Measurements from ENCODE around the gene KCNJ10.

KCNJ10 gene

GRCh38 chr1:160098852-160099561, 29.0 kb upstream of the KCNJ10 start:
- peak; percentile 85 for DNase-seq (ENCODE audit: low spot score)

GRCh38 chr1:160097911-160098851, 28.2 kb upstream of the KCNJ10 start, which contains the start of gene IGSF8:
Gene IGSF8 (minus strand): TSS chr1:160098619. CDS start chr1:160098472, 147 bp downstream.
- peak; percentile 76 for DNase-seq (ENCODE audit: low spot score)

DNA sequence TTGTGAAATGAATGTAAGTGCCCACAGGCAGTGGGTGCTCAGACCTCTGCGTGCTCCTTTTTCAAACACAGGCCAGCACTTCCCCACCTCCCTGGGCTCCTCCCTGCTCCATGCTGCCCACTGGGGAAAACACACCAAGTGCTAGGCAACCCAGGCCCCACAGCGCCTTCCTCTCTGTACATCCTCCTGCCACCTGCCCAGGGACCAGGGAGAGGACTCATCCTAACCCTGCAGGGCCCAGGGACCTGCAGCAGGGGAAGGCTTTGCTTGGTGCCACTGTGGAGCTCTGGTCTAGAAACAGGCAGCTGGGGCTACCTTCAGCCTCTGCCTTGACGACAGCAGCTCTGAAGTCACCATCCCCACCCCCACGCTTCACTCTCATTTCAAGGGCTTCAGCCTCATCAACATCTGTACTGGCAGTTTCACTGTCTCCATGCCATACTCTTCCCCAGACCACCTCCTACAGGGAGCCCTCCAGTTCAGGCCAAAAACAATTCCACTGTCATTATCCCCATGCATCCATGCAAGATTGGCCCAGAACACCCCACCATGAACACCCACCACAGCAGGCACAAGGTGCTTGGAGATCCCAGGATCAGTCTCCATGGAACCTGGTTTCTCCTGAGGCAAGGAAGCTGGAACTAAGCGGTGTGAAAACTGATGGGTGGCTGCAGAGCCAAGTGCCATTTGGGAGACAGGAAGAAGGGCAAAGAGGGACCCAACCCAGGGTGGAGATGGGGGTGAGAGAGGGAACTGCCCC, 27.4 kb upstream of the KCNJ10 start:
- DNase-seq (ENCODE audit: low spot score): no peak

DNA sequence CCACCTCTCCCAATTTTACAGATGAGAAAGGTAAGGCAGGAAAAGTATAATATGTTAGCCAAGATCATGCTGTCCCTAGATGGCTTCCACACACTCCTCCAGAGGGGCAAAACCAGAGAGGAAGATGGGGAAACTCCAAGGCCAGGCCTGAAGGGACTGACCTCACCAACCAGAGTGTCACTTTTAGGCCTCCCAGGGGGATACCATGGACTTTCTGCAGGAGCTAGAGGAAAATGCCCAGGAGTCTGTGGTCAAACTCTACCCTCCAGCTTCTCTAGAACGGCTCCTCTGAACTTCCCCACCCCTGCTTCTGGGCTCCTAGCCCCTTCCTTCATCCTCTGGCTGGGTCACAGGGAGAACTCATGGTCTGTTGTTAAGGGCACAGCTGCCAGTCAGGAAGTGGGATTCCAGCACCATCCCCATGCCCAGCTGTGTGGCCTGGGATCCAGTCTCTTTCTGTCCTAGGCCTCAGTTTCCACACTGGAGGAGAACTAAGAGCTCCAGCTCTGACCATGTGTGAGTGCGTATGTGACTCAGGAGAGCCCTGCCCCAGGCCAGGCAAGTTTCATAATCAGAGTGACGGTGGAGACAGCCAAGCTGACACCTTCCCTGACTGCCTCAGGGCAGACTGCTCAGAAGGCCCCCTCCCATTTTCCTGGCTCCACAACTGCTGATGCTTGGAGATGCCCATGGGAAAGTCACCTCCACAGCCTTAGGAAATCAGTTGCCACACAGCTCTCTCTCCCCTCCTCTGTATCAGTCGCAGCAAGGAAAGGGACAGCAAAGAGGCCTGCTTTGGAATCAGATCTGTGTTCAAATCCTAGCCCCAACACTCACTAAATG, 26.5 kb upstream of the KCNJ10 start:
- no peak for DNase-seq (ENCODE audit: low spot score)

DNA sequence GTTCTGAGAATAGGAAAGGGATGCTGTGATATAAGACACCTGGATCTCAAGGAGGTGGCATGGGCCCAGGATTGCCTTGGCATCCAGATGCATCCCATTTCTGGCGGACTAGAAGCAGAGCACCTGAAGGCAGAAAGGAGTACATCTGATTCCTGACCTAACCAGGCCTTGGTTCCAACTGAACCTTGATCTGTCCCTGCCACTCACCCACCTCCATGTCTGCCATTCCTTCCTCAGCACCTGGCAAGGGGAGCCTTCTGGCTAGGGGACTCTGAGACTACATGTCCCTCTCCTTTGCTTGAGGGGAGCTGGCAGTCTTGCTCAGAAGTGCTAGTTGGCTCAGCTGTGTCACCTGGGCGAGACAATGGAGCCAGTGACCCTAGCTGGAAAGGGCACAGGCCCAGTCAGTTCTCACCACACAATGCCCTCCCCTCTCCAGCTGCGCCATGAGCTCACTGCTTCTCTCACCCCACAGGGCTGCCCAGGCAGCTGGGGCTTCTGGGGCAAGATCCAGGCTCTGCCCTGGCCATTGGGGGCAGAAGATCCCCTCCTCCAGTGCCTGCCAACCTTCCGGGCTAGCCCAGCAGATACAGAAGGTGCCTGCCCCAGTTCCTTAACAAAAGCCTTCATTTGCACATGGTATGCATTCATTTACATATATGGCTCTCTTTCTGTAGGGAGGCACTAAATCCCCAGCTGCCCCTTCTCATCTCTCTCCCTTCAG, 25.6 kb upstream of the KCNJ10 start:
- DNase-seq (ENCODE audit: low spot score): no peak

DNA sequence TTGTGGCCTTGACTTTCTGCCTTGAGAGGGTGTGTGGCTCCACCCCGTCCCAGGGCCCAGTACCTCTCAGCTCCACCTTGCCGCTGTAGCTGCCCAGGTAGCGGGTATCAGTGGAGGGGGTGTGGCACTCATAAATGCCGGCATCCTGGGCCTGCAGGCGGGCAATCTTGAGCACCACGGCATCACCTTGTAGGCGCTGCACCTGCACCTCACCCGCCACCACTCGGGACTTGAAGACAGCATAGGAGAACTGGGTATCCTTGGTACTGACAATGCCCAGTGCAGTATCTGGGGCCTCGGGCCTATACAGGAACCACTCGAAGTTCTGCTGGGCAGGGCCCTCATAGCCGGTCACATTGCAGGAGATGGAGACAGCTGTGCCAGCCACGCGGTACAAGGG, 24.8 kb upstream of the KCNJ10 start:
- DNase-seq (ENCODE audit: low spot score): no peak

DNA sequence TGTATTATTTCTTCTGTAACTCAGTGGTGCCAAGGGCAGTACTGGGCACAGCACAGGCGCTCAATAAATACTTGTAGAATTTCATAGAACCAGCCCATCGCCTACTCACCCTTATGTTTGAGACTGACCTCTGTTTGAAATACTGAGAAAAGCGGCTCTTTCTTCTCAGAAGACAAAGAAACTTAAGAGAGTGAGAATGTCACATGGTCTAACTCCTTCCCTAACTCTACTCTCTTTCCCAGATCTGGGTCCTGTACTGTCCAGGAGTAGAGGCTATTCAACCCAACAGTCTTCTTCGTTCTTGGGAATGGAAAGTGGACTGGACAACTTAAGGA, 24.3 kb upstream of the KCNJ10 start:
- no peak for DNase-seq (ENCODE audit: low spot score)

- no peak for DNase-seq (ENCODE audit: low spot score)
Measured at GRCh38 chr1:160093624-160094290, 23.8 kb upstream of the KCNJ10 start.

- DNase-seq (ENCODE audit: low spot score): no peak
Measured at GRCh38 chr1:160093069-160093395, 23.1 kb upstream of the KCNJ10 start.

GRCh38 chr1:160092366-160093068, 22.6 kb upstream of the KCNJ10 start:
- DNase-seq (ENCODE audit: low spot score): no peak

GRCh38 chr1:160091666-160092223, 21.8 kb upstream of the KCNJ10 start:
- DNase-seq (ENCODE audit: low spot score): no peak

- no peak for DNase-seq (ENCODE audit: low spot score)
Measured at GRCh38 chr1:160090760-160091159, 20.8 kb upstream of the KCNJ10 start.

DNA sequence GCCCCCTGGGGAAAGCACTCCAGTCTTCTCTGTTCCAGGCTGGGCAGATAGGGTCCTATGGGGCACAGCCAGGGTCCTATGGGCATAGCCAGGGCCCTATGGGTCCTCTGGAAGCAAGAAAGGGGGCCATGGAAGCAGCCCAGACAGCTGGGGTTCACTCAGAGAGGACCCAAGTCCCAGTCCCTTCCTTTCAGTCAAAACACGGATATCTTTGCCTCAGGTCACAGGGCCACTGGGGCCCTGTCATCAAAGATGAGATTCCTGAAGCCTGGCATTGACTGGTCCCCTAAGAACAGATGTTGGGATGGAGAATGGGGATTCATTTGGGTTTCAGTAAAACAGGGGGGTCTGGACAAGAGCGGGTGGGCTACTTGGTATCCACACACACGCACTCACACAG, 19.9 kb upstream of the KCNJ10 start:
- no peak for DNase-seq (ENCODE audit: low spot score)

DNA sequence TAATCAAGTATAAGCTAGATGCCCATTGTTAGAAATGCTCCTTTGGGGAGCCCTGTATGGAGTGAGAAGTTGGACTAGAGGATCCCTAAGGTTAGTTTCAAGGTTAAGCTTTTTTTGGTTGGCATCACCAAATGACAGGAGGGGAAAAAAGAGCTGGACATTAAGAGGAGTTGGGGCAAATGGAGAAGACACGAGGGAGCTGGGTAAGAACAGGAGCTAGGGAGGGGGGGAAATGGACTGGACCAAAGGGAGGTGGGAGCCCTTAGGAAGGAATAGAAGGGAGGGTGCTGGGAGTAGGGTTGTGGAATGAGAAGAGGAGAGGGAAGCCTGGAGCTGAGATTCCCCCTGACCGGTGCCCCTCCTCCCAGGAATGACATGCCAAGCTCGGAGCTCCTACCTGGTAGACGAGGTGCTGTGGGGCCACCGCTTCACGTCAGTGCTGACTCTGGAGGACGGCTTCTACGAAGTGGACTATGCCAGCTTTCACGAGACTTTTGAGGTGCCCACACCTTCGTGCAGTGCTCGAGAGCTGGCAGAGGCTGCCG, 17.2 kb upstream of the KCNJ10 start:
- no peak for DNase-seq (ENCODE audit: low spot score)

DNA sequence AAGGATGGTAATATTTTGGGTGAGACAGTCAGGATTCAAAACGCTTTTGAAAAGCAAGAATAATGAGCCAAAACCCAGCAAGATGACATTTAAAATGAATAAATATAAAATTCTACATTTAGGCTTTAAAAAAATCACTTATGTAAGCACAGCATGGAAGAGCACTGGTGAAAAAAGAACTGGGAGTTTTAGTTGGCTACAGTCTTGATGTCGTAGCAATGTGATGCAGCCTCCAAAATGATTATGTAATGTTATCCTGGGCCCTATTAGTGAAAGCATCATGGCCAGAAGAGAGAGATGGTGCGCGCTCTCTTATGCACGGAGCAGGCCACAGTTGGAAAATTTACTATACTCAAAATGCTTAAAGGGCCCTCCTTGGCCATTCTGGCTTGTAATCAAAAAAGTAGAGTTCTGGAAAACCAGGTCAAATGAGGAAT, 16.5 kb upstream of the KCNJ10 start:
- DNase-seq (ENCODE audit: low spot score): no peak

DNA sequence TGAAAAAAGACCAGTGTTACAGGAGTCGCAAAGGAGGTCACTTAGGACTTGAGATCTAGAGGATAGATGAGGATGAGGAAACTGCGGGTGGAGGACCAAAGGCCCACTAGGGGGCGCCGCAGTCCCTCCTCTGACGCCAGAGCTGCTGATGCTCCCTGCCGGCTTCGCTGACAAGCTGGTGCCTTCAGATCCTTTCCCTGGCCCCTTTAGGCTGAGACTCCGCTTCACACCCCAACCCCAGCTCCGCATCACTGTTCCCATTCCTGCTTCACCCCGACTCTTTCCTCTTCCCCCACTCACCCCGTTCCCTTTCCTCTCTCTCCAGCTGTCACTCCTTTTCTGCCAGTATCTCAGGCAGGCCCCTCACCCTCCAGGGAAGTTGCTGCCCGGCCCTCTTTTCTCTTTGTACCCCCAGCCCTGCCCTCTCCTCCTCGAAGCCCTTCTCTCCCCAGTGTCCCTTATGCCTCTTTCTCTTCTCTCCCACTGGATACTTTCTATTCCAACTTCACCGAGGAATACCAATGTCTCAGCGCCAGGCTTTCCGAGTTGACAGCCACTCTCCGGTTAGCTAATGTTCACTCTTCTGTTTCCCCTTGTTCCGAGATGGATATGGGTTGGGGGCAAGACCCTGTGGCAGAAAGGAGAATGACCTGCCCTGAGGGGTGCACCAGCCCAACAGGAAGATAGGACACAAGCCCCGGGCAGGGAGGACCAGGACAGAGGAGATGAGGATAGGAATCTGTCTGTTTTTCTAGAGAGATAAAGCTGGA, 15.9 kb upstream of the KCNJ10 start:
- DNase-seq (ENCODE audit: low spot score): peak; percentile 61

DNA sequence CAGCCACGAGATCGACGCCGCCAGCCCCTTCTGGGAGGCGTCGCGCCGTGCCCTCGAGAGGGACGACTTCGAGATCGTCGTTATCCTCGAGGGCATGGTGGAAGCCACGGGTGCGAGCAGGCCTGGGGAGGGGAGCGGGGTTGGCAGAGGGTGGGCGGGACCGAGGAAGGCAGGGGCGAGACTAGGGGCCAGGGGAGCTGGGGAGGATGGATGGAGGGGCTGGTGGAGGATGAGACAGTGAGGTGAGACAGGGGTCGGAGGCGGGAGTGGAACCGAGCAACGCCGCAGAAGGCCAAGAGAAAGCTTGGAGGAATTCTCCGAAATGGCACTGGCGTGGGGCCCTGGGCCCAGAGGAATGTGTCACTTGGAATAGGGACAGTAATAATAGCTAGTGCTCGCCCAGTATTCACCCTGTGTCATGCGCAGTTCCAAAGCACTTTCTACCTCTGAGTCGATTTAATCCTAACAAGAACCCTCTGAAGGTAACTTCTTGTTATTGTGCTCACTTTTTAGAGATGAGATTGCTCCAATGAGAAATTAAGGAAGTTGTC, 14.9 kb upstream of the KCNJ10 start:
- DNase-seq (ENCODE audit: low spot score): no peak

Data from SW480 (cell line).